SIG-M5 (cell line): Measurements from ENCODE around the gene ITPRID1.

Experiments
- DNase-seq: peaks from one replicate; lab custom pipeline; 2025; lab: John Stamatoyannopoulos, UW

Gene ITPRID1

DNA sequence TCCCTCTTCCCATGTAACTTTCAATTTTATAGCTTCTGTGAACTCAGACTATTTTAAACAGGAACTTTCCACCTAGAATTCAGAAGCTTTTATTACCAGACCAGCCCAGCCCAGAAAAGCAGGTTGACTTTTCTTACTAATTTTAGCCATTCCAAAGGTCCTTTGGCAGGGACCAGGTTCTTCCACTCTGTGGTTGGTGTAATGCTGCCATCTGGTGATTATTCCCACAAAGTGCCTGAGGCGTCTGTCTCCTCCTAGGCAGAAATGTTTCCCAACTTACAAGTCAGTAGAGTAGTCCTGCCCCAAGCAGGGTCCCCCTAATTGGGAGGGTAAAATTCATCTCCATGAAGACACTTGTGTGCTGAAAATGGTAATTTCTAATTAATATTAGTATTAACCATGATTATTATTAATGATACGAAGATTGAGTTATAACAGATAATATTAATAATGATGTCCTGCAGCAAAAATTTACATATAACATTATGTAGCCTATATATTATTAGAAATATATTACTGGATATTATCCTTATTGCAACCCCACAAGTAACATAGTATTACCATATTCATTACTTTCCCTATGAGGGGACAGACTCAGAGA, 120.1 kb downstream of the ITPRID1 start:
- no peak for DNase-seq

DNA sequence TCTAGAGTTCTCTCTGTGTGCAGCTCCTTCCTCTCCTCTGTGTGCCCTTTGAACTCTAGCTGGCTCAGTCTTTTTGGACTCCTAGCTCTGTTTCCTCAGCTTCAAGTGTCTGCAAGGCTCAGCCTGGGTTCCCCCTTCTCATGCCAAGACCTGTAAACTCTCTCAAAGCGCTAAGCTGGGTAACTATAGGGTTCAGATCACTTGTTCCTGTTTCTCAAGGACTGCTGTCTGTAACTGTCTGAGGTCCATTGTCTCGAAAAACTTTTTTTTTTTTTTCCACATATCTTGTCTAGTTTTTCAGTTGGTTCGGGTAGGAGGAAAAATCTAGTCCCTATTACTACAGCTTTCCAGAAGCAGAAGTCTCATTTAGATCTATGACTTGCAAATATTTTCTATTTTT, 126.5 kb downstream of the ITPRID1 start:
- peak; percentile 6 for DNase-seq

DNA sequence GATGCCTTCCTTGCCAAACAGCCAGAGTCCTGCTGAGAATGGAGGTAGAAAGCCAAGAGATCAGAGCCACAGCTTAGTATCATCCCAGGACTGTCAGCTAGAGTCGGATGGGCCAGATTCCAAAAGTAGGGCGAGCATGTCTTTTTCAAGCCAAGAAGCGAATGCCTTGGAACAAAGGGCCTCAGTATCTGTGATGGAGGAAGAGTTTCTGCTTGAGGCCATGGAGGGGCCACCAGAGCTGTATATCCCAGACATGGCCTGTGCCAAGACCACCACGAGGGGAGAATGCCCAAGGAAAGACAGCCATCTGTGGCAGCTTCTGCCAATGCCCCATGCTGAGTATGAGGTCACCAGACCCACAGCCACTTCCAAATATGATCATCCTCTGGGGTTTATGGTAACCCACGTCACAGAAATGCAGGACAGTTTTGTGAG, 128.8 kb downstream of the ITPRID1 start:
- DNase-seq, result no peak

DNA sequence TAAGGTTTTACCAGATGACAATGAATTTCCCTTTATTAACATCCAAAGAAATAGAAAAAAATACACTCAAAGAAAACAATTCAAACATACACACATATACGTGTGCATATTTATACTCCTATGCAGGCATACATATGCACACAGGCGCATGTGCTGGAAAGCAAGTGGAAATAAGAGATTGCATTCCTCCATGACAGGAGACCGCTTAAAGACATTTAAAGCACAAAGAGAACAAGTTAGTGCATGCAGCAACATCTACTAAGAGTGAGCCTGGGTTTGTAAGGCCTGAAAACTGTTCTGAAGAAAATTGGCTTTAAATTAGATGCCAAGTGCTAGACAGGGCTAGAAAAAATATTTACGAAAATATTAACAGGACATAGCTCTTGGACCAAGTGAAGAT, 133.1 kb downstream of the ITPRID1 start:
- DNase-seq, result no peak

DNA sequence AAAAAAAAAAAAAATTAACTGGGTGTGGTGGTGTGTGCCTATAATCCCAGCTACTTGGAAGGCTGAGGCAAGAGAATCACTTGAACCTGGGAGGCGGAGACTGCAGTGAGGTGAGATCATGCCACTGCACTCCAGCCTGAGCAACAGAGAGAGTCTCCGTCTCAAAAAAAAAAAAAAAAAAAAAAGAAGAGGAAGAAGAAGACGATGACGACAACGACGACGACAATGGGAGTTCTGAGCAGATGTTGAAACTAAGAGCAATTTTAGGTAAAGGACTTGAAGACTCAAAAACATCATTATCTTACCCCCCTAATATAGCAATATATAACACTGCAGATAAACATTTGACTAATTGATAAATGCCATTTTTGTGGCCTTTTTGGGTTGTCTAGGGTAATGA, 133.6 kb downstream of the ITPRID1 start:
- no peak for DNase-seq

DNA sequence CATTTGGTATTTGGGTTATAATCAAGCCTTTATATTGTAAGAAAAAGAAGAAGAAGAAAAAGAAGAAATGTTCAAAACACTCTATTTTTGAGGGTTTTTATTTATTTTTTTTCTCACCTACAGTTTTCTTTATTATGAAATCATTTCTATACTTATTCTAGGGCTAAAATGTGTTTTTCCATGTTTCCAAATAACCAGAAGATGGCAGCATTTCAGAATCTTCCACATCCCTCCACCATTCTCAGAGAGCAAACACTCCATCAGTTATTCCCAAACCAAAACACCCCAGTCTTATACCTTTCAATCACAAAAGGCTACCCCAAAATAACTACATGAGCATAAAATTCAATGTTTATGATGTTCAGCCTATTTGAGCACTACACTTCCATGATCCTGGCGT, 134.4 kb downstream of the ITPRID1 start:
- no peak for DNase-seq

DNA sequence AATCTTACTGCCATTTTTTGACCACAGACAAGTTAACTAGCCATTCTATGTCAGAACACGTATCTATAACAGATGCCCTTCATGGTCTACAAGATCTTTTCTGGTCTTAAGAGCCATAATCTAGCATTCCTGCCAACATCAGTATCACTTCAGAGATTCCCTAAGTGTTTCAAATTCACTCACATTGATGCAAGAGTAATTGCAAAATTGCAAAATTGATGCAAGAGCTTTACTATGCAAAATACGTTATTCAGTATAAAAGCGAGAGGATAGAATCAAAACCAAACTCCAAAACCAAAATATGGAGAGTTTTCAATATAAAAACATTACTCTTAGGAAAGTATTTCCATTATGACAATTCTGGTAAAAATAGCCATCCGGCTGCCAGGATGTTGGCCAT, 135.0 kb downstream of the ITPRID1 start:
- no peak for DNase-seq

DNA sequence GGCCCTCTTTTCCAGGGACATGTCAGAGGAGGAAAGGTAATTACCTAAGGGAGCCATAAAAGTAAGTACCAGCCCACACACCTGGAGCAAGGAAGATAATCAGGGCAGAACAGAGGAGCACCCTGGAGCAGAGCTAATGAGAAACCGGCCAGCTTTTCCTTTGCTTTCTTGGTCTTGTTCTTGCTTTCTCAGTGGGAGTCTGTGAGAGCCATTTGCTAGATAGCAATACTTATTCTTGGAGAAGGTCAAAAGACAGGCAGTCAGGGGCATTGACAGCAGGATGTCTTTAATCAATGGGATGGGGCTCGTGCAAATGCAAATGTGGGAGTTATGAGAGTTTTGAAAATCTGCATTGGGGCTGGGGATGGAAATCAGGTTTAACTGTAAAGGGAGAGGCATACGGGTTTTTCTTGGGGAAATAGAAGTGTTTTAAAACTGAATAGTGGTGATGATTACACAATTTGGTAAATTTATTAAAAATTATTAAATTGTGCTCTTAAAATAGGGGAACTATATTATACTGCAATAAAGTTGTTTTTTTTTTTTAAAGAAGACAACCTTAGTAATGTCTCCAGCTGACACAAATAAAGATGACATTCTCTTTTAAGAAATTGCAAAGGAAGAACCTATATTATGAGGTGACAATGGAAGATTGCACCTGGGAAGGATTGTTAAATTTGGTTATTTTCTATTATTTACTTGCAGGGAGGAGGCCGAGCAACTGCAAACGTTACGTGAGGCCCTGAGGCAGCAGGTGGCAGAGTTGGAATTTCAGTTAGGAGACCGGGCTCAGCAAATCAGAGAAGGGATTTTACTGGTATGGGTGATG, 137.6 kb downstream of the ITPRID1 start:
- no peak for DNase-seq

DNA sequence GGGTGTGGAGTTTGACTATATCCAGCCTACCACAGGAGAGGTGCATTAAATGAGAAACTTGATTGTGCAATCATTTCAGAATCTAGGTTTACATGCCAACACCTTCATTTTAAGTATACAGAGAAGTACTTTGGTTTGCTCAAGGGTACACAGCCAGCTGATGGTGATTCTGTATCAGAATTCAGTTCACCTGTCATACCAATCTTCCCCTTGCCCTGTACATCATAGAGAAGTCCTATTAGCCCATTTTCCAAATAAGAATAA, 138.1 kb downstream of the ITPRID1 start:
- no peak for DNase-seq

DNA sequence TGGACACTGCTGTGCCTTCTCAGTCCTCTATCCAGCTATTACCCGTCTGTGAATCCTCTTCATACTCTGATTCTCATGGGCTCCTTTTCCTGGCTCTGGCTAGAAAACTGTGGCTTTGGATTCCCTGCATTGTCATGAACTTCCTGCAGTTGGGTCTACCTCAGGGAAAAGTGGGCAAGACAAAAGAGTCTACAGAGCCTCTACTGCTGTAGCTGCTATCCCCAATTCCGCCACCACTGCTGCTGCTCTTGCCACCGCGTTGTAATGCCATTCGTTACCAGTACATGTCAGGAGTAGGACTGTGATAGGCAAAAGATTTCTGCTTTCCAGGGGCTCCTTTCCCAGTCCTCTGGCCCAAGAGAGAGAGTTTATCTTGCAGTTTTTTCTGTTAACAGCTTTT, 149.2 kb downstream of the ITPRID1 start:
- no peak for DNase-seq

DNA sequence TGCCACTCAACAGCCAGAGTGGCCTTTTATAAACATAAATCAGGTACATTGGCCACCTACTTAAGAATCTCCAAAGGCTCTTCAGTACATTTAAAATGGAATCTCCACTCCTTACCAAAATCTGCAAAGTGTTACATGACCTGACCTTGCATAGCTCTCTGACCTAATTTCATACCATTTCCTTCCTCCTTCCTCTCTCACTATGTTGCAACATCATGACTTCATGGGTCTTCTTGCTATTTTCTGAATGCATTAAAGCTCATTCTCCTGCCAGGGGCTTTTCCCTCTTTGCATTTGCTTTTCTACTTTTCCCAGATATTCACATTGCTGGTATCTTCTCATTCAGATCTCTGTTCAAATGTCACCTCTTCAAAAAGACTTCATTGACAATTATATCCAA, 151.0 kb downstream of the ITPRID1 start:
- no peak for DNase-seq

DNA sequence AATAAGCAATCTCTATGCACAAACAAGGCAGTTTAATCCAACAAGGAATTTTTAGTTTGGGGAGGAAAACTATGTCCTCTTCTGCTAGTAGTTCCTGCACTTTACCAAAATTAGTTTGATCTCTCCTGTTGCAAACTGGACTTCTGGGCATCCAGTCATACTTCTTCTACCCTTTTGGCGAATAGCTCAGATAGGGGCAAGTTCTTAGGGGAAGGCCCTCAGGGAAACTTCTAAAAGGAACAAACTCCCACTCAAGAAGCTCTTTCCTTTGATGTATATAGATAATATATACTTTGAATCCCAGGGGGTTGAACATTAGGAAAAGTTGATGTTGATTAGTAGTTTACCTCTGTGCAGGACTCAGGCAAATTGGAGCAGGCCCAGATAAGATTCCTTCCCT, 151.7 kb downstream of the ITPRID1 start:
- no peak for DNase-seq

DNA sequence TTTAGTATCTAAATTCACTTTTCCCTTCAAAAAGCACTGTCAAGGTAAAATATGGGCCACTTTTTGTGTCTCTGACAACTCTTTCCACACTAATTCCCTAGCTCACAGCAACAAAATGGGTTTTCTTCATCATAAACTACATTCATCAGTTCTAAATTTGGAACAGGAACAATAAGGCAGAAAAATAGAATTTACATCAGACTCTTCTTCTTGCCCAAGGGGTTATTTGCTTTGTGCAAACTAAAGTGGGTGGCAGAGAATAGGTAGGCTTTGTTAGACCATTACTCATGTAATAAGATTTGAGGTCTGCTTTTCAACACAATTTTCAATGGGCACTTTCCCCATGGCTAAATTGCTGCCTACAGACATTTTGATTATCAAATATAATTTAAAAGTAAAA, 155.6 kb downstream of the ITPRID1 start:
- no peak for DNase-seq

DNA sequence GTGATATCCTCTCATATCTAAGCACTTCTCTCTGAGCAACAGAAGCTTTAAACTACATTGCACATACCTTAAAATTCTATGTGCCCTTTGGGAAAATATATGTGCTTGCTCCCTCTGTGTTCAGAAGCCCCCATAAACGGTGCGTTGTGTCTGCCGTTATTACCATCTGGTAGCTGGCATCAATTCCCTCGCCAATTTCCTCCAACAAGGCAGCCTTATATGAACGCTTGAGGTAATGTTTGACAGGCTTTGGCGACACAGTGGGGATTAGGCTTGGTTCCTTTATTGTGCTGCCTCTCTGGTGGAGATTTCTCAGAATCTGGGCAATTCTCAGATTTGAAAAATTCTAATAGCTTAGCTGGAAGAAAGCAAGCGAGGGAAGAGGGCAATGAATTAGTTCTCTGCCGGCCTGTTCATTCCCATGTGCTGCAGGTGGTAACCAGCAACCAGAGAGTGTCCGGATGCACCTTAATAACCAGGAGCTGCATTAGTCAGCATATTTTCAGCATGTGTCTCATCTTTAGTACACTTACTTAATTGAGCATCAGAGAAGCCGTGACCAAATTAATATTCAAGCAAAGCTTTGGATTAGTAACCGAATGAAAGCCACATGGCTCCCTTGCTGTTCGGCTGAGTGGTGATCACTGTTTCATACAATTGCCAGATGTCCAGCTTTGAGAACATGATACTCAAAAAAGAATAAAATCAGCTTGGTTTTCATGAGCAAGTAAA, 165.8 kb downstream of the ITPRID1 start:
- no peak for DNase-seq

DNA sequence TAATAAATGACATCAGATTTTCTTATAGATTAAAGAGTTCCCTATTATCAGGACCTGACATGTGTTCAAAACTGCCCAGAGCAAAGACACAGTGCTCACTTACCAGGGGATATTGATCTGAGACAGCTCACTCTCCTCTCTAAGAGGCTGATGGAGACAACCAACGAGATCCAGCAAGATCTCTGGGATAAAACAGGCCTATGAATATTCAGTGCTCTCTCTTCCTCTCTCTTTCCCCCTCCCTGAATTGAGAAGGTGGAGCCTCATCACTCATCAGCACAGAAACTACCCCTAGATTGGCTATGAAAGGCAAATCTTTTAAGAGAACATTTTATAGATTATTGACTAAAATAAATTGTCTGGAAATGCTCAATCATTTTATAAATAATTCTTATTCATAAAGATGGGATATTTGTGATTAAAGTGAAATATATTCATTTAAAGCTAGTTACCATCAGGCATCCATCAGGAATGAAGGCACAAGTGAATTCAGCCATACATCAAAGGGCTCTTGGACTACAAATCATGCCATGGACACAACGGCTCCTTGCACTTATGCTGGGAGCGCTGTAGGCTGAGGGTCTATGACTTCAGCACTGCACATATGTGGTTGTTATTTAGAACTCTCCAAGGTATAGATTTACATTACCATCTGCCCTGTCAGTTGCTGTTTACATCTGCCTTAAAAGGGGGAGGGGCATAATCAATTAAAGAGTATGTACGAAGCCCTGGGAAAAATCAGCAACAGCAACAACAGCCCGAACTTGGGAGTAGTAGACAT, 169.7 kb downstream of the ITPRID1 start:
- no peak for DNase-seq

DNA sequence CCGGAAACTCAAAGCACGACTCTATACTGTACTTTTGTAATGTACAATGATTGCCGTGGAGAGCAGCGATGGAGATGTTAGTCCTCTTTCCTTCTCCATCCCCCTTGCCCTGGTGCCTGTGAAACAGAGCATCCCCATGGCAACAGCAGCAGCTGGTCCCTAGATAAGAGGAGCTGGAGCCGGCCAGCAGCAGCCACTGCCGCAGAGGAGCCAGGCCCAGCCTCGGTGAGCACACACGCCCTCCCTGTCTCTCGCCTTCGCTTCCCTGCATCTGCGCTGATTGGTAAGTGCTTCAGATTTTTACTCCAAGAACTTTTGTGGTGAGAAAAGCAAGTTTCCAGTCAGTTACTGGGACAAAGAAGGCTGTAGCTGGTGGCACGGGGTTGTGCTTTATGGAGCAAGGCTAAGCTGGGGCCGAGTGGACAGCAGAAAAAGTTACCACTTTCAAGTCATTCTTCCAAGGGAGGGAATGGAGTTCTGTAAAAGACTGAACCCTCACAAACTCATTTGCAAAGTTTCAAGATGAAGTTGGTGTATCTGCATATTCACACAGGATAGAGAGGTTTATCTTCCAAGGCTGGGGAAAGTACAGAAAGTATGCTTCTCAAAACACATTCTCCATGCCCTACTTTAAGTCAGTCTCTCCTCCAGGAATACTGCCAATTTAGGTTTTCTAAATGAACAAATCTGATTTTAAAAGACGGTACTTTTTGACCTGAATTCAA, 173.3 kb downstream of the ITPRID1 start, which contains the start of gene PPP1R17:
PPP1R17 (plus strand) TSS at position 192 of the 725 bp plus-strand sequence. CDS start 5,227 bp downstream, outside the sequence.
- no peak for DNase-seq

DNA sequence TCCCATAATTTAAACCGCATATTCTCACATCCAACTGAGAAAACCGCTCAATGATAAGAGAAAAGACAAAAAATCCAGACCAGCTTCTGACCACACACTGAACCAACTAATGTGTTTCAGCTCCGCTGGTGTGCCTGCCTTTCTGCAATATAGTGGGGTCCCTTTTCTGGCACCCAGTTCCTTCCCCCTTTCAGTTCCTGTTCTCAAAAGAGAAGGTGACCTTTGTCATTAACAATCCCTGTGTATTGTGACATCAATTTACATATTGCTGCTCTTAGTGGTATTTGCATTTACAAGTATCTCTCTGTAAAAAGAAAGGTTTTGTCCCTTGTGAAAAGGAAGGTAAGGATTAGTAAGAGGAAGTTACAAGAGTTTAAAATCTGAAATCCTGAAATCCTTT, 174.5 kb downstream of the ITPRID1 start:
- DNase-seq, result peak; percentile 81

DNA sequence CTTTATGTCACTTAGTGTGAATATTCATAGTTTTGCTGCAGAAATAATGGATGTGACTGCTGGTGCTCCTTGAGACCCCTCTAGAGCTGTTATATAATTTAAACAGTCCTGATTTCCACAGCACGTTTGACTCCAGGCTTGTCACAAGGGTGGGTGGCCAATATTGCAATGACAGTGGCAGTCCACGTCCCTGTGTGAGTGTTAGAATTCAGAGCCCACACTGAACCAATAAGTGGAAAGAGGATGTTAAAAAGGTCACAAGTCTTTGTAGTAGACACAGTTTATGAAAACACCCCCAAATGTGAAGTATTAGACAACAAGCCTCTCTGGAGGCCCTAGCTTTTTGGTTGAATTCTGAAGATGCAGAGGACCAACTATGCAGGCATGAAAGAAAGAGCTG, 175.1 kb downstream of the ITPRID1 start:
- no peak for DNase-seq

DNA sequence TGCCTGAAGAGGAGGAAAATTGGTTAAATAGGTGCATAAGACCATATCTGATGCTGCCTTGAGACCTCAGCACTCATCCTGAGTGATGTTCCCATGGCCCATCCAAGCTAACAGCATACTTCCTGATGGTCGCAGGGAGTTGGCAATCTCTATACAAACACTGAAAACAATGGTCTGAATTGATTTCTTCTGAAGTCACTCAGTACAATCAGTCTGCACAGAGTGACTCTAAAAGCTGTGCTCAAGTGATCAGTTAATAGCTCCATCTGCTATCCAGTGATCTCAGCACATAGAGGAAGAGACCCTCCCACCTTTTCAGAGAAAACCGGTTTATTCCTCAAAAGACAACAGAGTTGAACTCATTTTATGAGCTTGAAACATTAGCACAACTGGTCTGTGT, 177.0 kb downstream of the ITPRID1 start:
- no peak for DNase-seq

DNA sequence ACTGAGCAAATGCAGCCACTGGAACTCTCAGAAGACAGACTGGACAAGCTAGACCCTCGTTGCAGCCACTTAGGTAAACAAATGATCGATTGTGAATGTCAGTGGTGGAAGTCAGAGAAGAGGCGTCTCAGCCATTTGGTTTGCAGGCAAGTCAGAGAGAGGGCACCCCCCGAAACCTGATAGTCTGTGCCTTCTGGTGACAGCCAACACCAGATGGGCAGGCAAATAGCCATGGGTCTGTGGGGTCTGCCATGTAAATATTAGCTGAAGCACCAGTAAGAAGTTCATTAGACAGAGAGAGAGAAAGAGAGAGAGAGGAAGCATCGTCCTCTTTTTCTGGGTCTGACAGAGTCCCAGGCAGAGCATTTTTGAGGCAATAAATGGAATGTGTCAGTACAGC, 178.6 kb downstream of the ITPRID1 start:
- no peak for DNase-seq

DNA sequence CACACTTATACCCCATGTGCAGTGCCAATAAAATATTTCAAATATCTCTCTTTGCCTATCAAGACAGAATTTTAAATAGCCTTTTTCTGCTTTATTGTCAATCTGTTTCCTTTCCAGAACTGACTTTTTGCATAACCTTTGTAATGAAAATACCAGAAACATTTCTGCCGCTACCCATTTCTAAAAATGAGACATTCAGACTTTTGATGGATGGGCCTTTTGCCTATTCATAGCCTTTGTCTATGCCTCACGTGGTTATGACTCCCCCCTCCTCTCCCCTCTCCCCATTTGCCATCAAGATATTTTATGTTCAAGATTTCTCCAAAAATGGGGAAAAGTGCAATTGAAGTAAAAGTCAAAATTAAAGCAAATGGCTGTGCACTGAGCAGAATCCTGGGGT, 179.0 kb downstream of the ITPRID1 start:
- DNase-seq, result no peak
